ENCODE results near the gene SCAMP4. TPM values are rescaled to one million over a fixed set of nuclear protein-coding genes. Genes with fewer than 3 reads are reported as not detected.

The SCAMP4 gene
- total RNA-seq, 3 donors from 2014 or later: 57.2 to 61.3 (median 59.8) TPM

GRCh38 chr19:1865172-1866010, 39.8 kb upstream of the SCAMP4 start:
- DNase-seq (peak in 1 of 3 donors; percentile 75), ATAC-seq (no peak)
- intact Hi-C loops (cut with DNase I, micrococcal nuclease): no loop called here
- H3K4me3 ChIP-seq: no peak overlapping the region
- peaks cover 17% of the 10 kb centered on the region for H3K4me1 ChIP-seq (ENCODE audit: low read depth)
- no peaks in the 10 kb centered on the region for H3K9me3 ChIP-seq
- TF ChIP-seq, protein P1, sequence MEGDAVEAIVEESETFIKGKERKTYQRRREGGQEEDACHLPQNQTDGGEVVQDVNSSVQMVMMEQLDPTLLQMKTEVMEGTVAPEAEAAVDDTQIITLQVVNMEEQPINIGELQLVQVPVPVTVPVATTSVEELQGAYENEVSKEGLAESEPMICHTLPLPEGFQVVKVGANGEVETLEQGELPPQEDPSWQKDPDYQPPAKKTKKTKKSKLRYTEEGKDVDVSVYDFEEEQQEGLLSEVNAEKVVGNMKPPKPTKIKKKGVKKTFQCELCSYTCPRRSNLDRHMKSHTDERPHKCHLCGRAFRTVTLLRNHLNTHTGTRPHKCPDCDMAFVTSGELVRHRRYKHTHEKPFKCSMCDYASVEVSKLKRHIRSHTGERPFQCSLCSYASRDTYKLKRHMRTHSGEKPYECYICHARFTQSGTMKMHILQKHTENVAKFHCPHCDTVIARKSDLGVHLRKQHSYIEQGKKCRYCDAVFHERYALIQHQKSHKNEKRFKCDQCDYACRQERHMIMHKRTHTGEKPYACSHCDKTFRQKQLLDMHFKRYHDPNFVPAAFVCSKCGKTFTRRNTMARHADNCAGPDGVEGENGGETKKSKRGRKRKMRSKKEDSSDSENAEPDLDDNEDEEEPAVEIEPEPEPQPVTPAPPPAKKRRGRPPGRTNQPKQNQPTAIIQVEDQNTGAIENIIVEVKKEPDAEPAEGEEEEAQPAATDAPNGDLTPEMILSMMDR (IDR thresholded peaks at IDR 0.05): no peak
- no peaks in the 10 kb centered on the region for H3K36me3 ChIP-seq (ENCODE audit: low read depth)

GRCh38 chr19:1866693-1867348, 38.4 kb upstream of the SCAMP4 start:
- H3K36me3 ChIP-seq (ENCODE audit: low read depth): no peaks in the 10 kb centered on the region
- H3K9me3 ChIP-seq: no peaks in the 10 kb centered on the region
- intact Hi-C loops (cut with DNase I, micrococcal nuclease): no loop called here
- ATAC-seq (no peak), DNase-seq (peak in 2 of 3 donors; percentile 9 to 50)
- TF ChIP-seq, protein P1 (IDR thresholded peaks at IDR 0.05): no peak
- H3K4me3 ChIP-seq: no peak overlapping the region
- peaks cover 4% of the 10 kb centered on the region for H3K4me1 ChIP-seq (ENCODE audit: low read depth)

- no peaks in the 10 kb centered on the region for H3K9me3 ChIP-seq
- H3K36me3 ChIP-seq (ENCODE audit: low read depth): no peaks in the 10 kb centered on the region
- TF ChIP-seq, protein P1 (IDR thresholded peaks at IDR 0.05): no peak
- intact Hi-C loops (cut with DNase I, micrococcal nuclease): no loop called here
- peak in 1 of 3 donors; percentile 3 for DNase-seq
- ATAC-seq: no peak
- no peaks in the 10 kb centered on the region for H3K4me1 ChIP-seq (ENCODE audit: low read depth)
- H3K4me3 ChIP-seq: no peak overlapping the region
Measured at GRCh38 chr19:1867349-1867724, 37.9 kb upstream of the SCAMP4 start.

DNA sequence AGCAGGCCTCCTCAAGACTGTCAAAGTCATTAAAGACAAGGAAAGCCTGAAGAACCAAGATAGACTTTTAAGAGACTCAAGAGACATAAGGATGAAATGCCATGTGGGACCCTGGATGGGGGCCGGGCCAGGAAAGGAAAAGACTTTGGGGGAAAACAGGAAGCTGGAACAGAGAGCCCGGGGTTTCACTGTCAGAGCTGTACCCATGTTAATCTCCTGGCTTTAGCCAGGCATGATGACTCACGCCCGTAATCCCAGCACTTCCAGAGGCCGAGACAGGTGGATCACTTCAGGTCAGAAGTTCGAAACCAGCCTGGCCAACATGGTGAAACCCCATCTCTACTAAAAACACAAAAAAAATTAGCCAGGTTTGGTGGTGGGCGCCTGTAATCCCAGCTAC, 36.2 kb upstream of the SCAMP4 start:
- Histone ChIP-seq H3K4me3 (no peak overlapping the region), H3K9me3 (no peaks in the 10 kb centered on the region), H3K36me3 (ENCODE audit: low read depth) (no peaks in the 10 kb centered on the region), H3K4me1 (ENCODE audit: low read depth) (peaks cover 10% of the 10 kb centered on the region)
- DNase-seq: peak in 1 of 3 donors; percentile 3
- ATAC-seq: no peak
- TF ChIP-seq, protein P1 (IDR thresholded peaks at IDR 0.05): no peak
- intact Hi-C loops (cut with DNase I, micrococcal nuclease): no loop called here

DNA sequence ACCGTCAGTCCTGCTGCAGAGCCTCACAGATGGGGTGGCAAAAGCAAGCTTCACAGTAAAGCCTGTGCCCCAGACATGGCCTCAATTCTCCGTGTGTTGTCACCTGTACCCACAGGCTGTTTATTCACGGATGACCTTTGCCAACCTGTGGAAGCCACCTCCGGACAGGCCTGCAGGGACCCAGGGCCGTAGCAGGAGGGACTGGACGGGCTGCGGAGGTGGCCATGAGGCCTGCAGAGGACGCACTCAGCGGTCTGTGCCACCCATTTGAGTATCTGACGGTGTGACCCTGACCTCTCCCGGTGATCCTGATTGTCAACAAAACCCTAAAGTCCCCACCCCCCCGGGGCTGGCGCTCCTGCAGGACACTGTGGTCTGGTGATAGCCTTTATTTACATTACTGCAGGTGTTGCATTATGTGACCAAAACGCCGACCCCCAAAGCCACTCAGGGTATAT, 34.0 kb upstream of the SCAMP4 start:
- no peak for ATAC-seq
- DNase-seq: peak in 1 of 3 donors; percentile 7
- intact Hi-C loops (cut with DNase I, micrococcal nuclease): no loop called here
- peaks cover 16% of the 10 kb centered on the region for H3K4me1 ChIP-seq (ENCODE audit: low read depth)
- H3K36me3 ChIP-seq (ENCODE audit: low read depth): no peaks in the 10 kb centered on the region
- TF ChIP-seq, protein P1 (IDR thresholded peaks at IDR 0.05): no peak
- H3K9me3 ChIP-seq: no peaks in the 10 kb centered on the region
- H3K4me3 ChIP-seq: no peak overlapping the region

Data from mucosa of descending colon (tissue), 3 donors.